Body of pancreas (tissue), 4 donors: ENCODE data around the gene ZNF335.

Experiments
- CTCF ChIP-seq, 7 experiments: fragments of 450-650 bp in 4 of 7; fragments of 200-600 bp in 3 of 7; sonication (generic) in 3 of 7; IDR thresholded peaks; one replicate each; pipeline ENCODE4 v1.5.1; 2016 to 2019; ENCODE audit warnings: antibody characterized with exemption in 7 of 7
- POLR2A ChIP-seq, 3 donors: fragments of 450-650 bp; IDR thresholded peaks; one replicate each; pipeline ENCODE4 v1.6.1; 2016; ENCODE audit warnings: antibody characterized with exemption in 3 of 3, mild to moderate bottlenecking in 2 of 3

- TF ChIP-seq POLR2A (IDR thresholded peaks at IDR 0.05) (no peak), CTCF (IDR thresholded peaks at IDR 0.05) (no peak)
Observed at GRCh38 chr20:45925821-45926506, 46.0 kb downstream of the ZNF335 start.
